ENCODE data around the gene GDPD3. TPM values are rescaled to one million over a fixed set of nuclear protein-coding genes. Genes with fewer than 3 reads are reported as not detected.

The GDPD3 gene
- total RNA-seq, 2 donors from 2014 or later, result 1.7 TPM; not detected in 1

- Histone ChIP-seq H3K4me1 (peaks cover 0 to 35% of the 10 kb centered on the region in 2 donors), H3K4me3 (no peak overlapping the region), H3K27ac (no peak overlapping the region), H3K9me3 (no peaks in the 10 kb centered on the region), H3K36me3 (peaks cover 25% of the 10 kb centered on the region), H3K27me3 (no peaks in the 10 kb centered on the region)
- no peak for TF ChIP-seq CTCF (IDR thresholded peaks at IDR 0.05)
- no peak for DNase-seq (ENCODE audit: low spot score)
Observed at GRCh38 chr16:30088237-30088831, 25.0 kb downstream of the GDPD3 start.

- H3K4me3 ChIP-seq, result no peak overlapping the region
Observed at GRCh38 chr16:30087181-30087898, 26.0 kb downstream of the GDPD3 start.

GRCh38 chr16:30086291-30087140 is 26.8 kb downstream of the GDPD3 start:
- DNase-seq (ENCODE audit: low spot score), result no peak
- Histone ChIP-seq H3K4me1 (peaks cover 0 to 19% of the 10 kb centered on the region in 2 donors), H3K27ac (no peak overlapping the region), H3K4me3 (no peak overlapping the region), H3K27me3 (no peaks in the 10 kb centered on the region), H3K9me3 (no peaks in the 10 kb centered on the region), H3K36me3 (peaks cover 40% of the 10 kb centered on the region)
- no peak for TF ChIP-seq CTCF (IDR thresholded peaks at IDR 0.05)

More at GRCh38 chr16:30087181-30087898, 26.0 kb downstream of the GDPD3 start:
- Histone ChIP-seq H3K27me3 (no peaks in the 10 kb centered on the region), H3K4me1 (peaks cover 0 to 25% of the 10 kb centered on the region in 2 donors), H3K9me3 (no peaks in the 10 kb centered on the region), H3K27ac (no peak overlapping the region), H3K36me3 (peaks cover 33% of the 10 kb centered on the region)
- no peak for DNase-seq (ENCODE audit: low spot score)
- TF ChIP-seq CTCF (IDR thresholded peaks at IDR 0.05), result no peak

GRCh38 chr16:30085820-30086219 is 27.5 kb downstream of the GDPD3 start:
- no peaks in the 10 kb centered on the region for H3K9me3 ChIP-seq
- no peak for TF ChIP-seq CTCF (IDR thresholded peaks at IDR 0.05)
- peak overlapping the region; percentile 12 to 61 for H3K27ac ChIP-seq
- H3K27me3 ChIP-seq, result no peaks in the 10 kb centered on the region
- peaks cover 0 to 12% of the 10 kb centered on the region in 2 donors for H3K4me1 ChIP-seq
- peaks cover 47% of the 10 kb centered on the region for H3K36me3 ChIP-seq
- no peak overlapping the region for H3K4me3 ChIP-seq
- no peak for DNase-seq (ENCODE audit: low spot score)

- no peak overlapping the region for H3K4me3 ChIP-seq
- H3K27ac ChIP-seq, result peak overlapping the region; percentile 12 to 61
- peaks cover 52% of the 10 kb centered on the region for H3K36me3 ChIP-seq
- peaks cover 0 to 11% of the 10 kb centered on the region in 2 donors for H3K4me1 ChIP-seq
- H3K27me3 ChIP-seq, result no peaks in the 10 kb centered on the region
- TF ChIP-seq CTCF (IDR thresholded peaks at IDR 0.05), result no peak
- DNase-seq (ENCODE audit: low spot score), result no peak
- H3K9me3 ChIP-seq, result no peaks in the 10 kb centered on the region
Observed at GRCh38 chr16:30085247-30085646, 28.1 kb downstream of the GDPD3 start.
